GM21619 (cell line): Measurements from ENCODE around the gene RILPL2.
"Not testable (repeated sequence)": the region's sequence is repeated elsewhere in the genome, so short reads cannot be mapped to it uniquely, and the experiment has no call there.

Experiments used
- ATAC-seq: cut with Tn5 transposase; IDR thresholded peaks from one replicate; pipeline ENCODE4 v1.9.1; 2021; ENCODE audit not compliant: unreplicated experiment

The RILPL2 gene

DNA sequence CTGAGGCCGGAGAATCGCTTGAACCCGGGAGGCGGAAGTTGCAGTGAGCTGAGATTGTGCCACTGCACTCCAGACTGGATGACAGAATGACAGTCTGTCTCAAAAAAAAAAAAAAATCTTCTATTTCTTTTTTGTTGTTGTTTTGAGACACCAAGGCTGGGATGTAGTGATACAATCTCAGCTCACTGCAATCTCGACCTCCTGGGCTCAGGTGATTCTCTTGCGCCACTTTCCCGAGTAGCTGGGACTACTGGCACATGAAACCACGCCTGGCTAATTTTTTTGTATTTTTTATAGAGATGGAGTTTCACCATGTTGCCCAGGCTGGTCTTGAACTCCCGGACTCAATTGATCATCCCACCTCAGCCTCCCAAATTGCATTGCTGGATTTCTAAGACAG is 14.2 kb upstream of the RILPL2 start:
- ATAC-seq, result no peak

DNA sequence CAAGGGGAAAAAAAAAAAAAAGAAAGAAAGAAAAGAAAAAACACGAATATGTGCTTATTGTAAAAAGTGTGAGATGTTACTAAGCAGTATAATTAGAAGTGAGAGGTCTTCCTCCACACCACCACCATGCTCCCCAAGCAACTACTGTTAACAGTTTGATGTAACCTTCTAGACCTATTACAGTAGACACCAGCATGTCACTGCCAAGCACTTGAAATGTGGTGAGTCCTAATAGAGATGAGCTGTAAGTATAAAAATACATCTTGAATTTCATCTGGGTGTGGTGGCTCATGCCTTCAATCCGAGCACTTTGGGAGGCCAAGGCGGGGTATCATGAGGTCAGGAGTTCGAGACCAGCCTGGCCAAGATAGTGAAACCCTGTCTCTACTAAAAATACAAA is 13.4 kb upstream of the RILPL2 start:
- ATAC-seq, result no peak

DNA sequence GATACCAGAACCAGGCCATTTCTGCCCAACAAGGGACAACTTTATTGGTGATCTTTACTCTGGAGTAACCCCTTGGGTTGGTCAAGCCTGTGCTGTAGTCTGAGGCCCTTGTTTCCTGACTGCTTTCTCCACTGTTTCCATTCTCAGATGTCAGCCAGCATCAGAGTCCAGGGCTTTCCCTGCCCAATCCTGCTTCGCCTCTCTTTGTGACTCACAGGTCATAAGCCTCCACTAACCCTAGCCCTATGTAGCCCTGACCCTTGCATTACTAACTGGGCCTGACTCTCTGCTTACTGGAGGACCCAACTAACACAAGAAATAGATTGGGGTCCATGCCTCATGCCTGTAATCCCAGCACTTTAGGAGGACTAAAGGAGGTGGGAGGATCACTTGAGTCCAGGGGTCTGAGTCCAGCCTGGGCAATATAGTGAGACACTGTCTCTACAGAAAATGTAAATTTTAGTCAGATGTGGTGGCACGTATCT is 12.8 kb upstream of the RILPL2 start:
- ATAC-seq, result no peak

DNA sequence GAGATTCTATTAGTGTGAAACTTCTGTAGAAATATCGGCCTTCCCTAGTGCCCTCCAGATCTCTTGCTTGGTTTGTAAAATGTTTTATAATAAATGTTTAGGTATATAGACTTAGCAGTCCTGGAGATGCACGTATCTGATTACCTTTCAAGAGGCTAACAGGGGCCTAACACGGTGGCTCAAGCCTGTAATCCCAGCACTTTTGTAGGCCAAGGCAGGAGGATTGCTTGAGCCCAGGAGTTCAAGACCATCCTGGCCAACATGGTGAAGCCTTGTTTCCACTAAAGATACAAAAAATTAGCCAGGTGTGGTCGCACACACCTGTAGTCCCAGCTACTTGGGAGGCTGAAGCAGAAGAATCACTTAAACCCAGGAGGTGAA is 9.8 kb upstream of the RILPL2 start:
- no peak for ATAC-seq

DNA sequence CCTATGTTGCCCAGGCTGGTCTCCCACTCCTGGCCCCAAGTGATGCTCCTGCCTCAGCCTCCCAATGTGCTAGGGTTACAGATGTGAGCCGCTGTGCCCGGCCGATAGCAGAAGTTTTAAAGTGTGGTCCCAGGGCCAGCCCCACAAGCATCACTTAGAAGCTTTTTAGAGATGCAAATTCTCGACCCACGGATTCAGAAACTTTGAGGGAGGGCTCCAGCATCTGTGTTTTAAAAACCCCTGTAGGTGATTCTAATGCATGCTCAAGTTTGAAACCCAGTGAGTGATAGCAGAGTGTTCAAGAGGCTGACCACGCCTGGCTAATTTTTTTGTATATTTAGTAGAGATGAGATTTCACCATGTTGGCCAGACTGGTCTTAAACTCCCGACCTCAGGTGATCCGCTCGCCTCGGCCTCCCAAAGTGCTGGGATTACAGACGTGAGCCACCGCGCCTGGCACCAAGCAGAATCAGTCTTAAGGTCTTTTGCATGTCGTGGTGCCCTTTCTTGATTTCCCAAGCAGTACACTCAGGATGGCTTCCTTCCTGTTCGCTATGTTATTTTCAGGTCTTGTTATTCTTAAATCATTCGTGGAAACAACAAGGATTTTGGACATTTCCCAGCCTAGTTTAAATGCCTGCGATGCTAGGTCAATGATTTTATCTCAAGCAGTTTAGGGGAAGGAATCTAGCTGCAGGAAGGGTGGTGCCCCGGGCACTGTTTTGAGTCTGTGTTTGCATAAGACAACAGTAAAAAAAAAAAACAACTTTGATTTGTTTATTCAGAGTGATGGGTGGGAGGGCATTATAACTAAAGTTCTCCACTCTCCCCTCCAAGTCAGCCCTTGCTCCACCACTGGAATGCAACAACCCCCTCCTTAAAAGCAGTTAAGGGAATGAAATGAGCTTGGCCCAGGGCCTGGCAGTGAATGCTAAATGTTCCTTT is 9.2 kb upstream of the RILPL2 start:
- no peak for ATAC-seq

DNA sequence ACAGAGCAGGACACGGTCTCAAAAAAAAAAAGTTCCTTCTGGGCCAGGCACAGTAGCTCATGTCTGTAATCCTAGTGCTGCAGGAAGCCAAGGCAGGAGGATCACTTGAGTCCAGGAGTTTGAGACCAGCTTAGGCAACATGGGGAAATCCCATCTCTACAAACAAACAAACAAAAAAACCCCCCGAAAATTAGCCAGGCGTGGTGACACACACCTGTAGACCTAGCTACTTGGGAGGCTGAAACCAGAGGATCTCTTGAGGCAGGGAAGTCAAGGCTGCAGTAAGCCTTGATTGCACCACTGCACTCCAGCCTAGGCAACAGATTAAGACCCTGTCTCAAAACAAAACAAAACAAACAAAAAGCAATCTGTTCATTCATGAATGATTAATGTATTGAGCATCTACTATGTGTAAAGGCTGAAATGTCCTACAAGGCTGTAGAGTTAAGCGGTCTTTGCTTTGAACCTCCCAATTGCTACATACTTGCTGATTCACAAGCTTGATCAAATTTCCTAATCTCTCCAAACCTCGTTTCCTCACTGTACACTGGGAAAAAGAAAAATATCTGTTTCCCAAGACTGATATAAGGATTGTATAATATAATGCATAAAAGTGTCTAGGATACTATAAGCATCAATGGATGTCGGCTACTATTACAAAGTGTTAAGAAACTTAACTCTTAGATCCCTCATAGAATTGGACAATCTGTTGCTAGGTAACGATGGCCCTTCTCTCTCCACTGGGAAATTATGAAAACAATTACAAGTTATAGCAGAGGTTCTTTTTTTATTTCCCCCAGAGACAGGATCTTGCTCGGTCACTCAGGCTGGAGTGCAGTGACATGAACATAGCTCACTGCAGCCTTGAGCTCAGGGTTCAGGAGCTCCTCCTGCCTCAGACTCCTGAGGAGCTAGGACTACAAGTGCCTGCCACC is 7.9 kb upstream of the RILPL2 start:
- ATAC-seq, result no peak

DNA sequence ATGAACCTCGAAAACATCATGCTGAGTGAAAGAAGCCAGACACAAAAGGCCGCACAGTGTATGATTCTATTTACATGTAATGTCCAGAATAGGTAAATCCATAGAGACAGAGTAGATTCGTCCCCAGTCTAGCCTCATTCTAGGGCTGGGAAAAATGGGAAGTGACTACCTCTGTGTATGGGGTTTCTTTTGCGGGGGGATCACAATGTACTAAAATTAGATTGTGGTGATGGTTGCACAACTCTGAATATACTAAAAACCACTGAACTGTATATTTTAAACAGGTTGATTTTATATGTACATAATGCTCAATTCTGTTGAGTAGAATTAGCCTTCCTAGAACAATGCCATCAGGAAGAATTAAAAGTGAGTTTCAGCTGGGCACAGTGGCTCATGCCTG is 6.3 kb upstream of the RILPL2 start:
- no peak for ATAC-seq

DNA sequence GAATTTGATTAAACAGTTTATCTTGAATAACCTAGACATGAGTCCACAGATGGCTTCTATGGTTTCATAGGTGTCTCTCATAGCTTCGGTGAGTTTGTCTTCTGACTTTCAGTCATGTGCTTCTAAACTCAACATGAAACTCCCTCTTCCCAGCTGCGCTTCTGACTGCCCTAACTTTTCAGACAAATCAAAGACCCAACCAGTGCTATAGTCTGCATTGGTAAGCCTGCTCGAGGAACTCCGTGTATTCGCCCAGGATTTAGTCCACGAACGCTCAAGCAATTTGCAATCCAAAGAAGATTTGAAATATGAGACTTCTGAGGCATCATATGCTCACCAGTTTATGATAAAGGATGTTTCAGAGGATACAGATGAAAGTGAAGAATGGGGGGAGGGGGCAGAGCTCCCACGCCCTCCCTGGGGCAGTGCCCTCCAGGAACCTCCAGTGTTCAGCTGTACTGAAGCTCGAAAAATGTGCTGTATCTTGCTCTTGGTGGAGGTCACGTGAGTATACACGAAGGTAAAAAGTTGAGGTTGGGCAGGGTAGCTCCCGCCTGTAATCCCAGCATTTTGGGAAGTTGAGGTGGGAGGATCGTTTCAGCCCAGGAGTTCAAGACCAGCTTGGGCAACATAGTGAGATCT is 5.2 kb upstream of the RILPL2 start:
- peak; percentile 50 for ATAC-seq

DNA sequence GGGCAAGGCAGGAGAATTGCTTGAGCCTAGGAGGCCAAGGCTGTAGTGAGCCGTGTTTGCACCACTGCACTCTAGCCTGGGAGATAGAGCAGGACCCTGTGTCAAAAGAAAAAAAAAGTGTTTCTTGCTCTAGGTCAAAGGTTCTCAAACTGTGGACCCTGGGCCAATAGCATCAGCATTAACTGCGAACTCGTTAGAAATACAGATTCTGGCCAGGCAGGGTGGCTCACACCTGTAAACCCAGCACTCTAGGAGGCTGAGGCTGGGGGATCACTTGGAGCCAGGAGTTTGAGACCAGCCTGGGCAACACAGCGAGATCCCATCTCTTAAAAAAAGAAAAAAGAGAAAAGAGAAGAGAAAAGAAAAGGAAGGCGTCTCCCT is 858 bp downstream of the RILPL2 start:
- no peak for ATAC-seq

DNA sequence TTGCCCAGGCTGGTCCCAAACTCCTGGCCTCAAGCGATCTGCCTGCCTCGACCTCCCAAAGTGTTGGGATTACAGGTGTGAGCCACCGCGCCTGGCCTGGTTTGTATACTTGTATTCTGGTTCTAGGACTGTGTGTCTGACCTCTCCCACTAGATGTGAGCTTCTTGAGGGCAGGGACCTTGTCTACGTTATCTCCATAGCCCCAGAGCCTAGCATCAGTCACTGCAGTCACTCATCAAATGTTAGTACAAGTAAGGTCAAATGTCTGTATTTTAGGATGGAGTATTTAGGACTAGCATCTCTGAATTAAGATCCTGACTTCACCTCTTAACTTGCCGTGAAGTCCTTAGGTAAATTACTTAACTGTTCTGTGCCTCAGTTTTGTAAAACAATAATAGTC is 2.9 kb downstream of the RILPL2 start:
- ATAC-seq, result no peak

DNA sequence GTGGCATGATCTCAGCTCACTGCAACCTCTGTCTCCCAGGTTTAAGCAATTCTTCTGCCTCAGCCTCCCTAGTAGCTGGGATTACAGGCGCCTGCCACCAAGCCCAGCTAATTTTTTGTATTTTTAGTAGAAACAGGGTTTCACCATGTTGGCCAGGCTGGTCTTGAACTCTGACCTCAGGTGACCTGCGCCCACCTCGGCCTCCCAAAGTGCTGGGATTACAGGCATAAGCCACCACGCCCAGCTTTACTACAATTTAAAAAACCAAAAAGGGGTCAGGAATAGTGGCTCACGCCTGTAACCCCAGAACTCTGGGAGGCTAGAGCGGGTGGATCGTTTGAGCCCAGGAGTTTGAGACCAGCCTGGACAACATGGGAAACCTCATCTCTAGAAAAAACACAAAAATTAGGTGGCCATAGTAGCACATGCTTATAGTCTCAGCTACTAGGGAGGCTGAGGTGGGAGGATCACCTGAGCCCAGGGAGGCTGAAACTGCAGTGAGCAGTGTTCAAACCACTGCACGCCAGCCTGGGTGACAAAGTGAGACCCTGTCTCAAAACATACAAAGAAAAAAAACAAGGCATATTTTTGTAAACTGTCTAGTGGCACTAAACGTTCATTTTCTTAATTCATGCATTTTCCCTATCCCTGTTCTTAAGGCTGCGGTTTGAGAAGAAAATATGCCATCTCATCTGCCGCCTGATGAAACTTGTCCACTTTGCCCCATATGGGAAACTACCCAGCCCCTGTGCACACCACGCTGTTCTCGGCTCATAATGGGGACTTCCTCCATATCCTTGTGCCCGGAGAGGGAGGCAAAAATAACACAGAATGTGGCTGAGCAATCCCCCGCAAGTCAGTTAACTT is 4.3 kb downstream of the RILPL2 start:
- not testable (repeated sequence) for ATAC-seq

DNA sequence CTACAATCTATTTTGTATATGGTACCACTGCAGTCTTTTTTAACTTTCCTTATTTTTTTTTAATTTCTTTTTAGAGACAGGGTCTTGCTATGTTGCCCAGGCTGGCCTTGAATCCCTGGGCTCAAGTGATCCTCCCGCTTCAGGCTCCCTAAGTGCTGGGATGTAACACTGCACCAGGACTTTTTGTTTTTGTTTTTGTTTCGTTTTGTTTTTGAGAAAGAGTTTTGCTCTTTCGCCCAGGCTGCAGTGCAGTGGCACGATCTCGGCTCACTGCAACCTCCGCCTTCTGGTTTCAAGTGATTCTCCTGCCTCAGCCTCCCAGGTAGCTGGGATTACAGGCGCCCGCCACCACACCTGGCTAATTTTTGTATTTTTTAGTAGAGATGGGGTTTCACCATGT is 7.4 kb downstream of the RILPL2 start:
- ATAC-seq, result not testable (repeated sequence)

DNA sequence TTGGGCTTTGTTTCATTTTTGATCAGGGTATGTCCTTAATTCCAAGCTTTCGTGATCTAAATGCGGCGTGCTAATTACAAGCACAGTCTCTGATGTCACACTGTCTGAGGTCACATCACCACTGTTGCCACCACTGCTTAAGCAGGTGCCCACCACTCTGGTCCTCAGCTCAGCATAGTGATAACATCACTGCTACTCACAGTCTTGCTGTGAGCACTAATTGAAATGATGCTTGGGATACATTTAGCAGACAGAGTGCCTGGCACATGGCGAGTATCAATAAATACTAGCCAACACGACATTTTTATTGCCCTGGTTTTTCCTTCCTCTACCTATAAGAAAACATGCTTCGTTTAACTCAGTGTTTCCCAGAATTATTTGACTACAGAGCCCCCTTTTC is 7.9 kb downstream of the RILPL2 start:
- no peak for ATAC-seq

DNA sequence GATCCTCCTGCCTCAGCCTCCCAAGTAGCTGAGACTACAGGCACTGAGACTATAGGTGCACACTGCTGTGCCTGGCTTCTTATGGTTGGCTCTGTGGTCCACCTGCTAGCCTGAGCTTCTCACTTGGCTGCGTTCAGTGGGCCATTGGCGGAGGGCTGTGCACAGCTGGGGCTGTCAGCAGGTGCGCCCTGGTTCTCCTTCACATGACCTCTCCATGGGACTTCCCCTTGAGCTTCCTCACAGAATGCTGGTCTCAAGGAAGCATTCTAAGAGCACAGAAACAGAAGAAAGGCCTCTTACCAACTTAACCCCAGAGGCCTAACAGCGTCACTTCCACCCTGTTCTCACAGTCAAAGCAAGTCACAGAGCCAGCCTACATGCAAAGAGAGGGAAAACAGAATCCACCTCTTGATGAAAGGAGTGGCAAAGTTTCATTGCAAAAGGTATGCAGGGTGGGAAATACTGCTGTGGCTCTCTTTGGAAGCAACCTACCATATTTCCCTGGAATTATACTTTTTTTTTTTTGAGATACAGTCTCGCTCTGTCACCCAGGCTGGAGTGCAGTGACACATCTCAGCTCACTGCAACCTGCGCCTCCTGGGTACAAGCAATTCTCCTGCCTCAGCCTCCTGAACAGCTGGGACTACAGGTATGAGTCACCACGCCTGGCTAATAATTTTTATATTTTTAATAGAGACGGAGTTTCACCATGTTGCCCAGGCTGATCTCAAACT is 9.3 kb downstream of the RILPL2 start:
- peak; percentile 85 for ATAC-seq

DNA sequence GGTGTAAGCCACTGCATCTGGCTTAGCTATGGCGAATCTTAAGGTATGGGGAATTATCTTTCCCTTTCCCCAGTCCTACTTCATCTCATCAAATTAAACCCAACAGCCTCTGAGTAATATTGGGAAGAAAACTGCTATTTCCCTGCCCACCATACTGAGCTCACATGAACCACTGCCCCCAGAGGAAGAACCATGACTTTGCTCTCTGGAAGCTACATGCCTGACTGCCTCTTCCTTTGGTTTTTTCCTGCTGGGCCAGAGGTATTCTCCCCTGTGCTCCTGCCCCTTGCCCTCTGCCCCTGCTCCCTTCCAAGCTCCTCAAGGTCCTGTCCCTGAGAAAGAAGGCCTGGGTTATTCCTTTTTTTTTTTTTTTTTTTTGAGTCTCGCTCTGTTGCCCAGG is 15.2 kb downstream of the RILPL2 start:
- no peak for ATAC-seq

DNA sequence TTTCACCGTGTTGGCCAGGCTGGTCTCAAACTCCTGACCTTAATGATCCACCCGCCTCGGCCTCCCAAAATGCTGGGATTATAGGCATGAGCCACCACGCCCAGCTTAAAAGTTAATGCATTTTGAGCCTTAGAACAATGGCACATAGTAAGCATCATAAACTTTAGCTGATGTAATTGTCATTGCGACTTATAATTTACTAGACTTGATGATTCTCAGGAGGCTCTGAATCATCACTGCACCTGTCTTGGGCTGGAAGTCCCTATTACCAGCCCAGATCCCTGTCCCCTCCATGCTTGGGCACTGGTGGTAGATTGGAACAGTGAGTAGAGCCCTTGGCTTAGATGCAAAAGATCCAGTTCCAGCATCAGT is 26.5 kb downstream of the RILPL2 start:
- ATAC-seq, result no peak

DNA sequence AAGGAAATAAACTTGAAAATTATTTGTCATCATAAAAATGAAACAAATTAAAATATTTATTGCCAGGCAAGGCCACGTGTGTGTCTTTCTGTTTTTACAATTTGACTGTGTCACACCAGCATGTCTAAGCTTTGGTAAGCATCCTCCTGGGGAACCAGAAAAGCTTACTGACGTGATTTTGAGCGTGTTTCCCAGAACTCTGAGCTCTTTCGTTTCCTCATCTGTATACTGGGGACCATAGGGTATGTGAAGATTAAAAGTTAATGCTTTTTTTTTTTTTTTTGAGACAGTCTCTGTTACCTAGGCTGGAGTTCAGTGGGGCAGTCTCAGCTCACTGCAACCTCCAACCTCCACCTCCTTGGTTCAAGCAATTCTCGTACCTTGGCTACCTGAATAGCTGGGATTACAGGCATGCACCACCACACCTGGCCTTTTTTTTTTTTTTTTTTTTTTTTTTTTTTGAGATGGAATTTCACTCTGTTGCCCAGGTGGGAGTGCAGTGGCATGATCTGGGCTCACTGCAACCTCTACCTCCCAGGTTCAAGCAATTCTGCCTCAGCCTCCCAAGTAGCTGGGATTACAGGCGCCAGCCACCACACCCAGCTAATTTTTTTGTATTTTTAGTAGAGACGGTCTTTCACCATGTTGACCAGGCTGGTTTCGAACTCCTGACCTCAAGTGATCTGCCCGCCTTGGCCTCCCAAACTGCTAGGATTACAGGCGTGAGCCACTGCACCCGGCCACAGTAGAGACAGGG is 27.0 kb downstream of the RILPL2 start:
- ATAC-seq, result not testable (repeated sequence)

DNA sequence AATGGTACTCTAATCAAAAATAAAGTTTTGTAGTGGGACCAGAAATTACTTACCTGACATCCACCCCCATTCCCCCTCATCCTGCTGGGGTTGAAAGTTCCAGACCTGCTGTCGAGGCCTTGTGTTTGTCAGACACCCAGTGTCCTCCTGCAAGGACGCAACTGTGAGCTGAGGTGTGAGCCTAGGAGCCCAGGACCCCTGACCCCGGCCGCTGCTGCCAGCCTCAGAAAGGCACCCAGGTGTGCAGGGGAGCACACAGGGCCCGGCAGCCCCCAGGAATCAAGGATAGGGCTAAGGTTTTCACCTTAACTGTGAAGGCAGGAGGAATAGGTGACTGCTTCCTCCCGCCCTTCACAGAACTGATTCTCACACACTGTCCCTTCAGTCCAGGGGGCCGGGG is 27.9 kb downstream of the RILPL2 start:
- ATAC-seq, result not testable (repeated sequence)

DNA sequence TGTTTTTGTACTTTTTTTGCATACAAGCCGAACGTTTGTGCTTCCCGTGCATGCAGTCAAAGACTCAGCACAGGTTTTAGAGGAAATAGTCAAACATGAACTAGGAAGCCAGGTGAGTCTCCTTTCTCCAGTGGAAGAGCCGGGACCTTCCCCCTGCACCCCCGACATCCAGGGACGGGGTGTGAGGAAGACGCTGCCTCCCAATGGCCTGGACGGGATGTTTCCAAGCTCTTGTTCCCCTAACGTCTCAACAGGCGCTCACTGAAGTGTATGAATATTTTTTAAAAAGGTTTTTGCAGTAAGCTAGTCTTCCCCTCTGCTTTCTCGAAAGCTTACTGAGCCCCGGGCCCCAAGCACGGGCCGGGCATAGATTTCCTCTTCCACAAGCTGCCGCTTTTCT is 28.6 kb downstream of the RILPL2 start:
- ATAC-seq, result not testable (repeated sequence)
